Germinal center (tissue), 1 donor: Measurements from ENCODE around the gene BPI.
"Not testable (repeated sequence)": the region's sequence is repeated elsewhere in the genome, so short reads cannot be mapped to it uniquely, and the experiment has no call there.

ENCODE experiments used
- DNase-seq: peaks from one replicate; pipeline ENCODE4 v3.0.0; 2012; ENCODE audit warnings: mixed read lengths, low spot score

BPI gene

GRCh38 chr20:38304845-38305447 lies 990 bp downstream of the BPI start:
- DNase-seq = peak; percentile 27

DNA sequence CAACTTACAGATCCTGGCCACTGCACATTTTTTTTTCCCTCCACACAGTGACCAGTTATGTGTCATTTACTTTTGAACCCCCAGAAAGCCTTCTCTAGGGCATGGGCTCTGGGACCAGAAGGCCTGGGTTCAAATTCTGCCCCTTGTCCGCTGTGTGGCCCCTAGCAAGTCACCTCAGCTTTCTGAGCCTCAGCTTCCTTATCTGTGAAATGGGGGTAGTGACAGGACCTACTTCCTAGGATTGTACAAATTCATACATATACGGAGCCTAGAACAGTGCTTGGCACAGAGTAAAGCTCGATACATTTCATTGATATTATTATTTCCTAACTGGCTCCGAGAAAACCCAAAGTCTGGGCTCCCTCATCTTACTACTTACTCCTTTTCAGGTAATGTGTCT lies 1.6 kb downstream of the BPI start:
- no peak for DNase-seq

DNA sequence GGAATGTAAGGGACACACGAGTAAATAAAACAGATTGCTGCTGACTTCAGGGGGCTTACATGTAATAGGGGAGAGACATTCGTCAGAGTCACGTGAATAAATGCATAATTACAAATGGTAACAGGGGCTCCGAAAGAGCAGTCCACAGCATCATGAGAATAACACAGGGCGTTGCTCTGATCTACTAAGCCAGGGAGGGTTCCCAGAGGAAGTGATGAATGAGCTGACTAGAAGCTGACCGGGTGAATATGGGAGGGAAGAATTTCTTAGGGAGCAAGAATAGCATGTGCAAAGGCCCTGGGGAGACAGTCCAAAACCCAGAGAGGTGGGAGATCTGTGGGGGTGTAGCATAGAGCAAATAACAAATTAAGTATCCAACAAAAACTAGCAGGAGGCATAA lies 2.4 kb downstream of the BPI start:
- no peak for DNase-seq

DNA sequence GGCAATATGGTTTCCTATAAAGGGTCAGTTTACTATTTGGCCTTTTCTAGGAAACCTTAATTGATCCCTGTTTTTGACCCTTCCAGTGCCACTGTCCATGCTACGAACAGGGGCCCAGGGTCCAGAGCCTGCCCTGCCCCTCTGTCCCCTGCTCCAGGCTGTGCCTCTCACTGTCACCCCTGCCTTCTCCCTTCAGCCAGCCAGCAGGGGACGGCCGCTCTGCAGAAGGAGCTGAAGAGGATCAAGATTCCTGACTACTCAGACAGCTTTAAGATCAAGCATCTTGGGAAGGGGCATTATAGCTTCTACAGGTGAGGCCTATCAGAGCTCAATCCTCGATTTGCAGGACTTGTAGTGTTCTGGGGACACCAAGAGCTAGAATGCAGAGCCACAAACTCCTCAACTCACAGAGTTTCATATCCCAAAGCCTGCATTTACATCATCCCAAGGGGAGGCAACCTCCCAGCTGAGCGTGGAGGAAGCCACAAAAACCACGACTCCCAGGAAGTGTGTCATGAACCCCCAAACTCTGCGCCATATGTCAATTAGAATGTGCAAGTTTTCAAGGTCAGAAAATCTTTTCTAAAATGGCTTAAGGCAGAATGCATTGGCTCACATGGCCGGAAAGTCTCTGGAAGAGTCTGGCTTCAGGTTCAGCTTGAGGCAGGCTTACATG lies 3.6 kb downstream of the BPI start:
- DNase-seq = no peak

DNA sequence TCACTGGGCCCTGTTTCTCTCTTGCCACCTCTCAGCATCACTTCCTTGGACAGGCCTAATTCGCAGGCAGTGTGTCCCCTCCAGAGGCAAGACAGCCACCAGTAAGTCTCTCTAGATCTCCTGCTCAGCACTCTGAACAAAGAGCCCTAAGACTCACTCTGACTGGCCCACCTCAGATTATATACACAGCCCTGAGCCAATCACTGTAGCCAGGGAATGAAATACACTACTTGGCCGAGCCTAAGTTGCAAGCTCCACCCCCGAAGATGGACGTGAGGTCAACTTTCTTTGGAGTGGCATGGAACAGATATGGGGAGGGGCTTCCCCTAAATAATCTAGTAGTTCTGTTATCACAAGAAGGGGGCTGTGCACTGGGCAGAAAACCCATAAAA lies 4.1 kb downstream of the BPI start:
- no peak for DNase-seq

DNA sequence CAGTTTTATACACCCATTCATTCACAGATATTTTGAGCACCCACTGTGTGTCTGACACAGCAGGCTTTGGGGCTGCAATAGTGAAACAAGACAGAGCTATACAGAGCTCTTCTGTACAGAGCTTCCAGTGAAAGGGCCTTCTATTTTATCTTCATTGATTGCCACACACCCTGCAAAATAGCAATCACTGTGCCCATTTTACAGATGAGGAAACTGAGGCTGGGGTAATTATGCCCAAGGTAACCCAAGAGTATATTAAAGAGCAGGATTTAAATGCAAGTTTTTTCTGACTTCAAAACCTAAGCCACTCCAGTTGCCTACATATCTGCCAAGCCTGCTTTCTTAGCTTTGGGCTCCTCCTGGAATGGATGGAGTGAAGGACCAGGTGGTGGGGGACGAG lies 4.5 kb downstream of the BPI start:
- no peak for DNase-seq

- no peak for DNase-seq
Measured at GRCh38 chr20:38311091-38311490, 7.1 kb downstream of the BPI start.

GRCh38 chr20:38311491-38311890 lies 7.5 kb downstream of the BPI start:
- no peak for DNase-seq

- no peak for DNase-seq
Measured at GRCh38 chr20:38313676-38314075, 9.7 kb downstream of the BPI start.

- DNase-seq = not testable (repeated sequence)
Measured at GRCh38 chr20:38314350-38314749, 10.4 kb downstream of the BPI start.

GRCh38 chr20:38315290-38315966 lies 11.5 kb downstream of the BPI start:
- DNase-seq = no peak

DNA sequence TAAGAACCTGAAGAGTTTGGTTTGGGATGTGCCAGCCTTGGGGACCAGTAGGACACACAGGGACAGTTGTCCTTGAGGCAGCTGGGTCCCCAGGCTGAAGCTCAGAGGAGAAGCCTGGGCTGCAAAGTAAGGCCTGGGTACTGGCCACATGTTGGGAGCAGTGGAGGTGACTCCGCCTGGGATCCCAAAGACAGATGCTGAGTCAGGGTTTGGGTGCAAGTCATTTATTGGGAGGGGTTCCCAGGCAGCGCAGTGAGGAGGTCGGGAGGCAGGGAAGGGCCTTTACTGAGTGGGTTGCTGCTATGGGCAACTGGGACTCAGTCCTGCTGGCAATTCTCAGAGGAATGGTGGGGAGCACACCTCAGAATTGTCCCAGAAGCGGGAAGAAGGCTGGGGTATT lies 12.4 kb downstream of the BPI start:
- DNase-seq = no peak

- DNase-seq = no peak
Measured at GRCh38 chr20:38317422-38317821, 13.5 kb downstream of the BPI start.

DNA sequence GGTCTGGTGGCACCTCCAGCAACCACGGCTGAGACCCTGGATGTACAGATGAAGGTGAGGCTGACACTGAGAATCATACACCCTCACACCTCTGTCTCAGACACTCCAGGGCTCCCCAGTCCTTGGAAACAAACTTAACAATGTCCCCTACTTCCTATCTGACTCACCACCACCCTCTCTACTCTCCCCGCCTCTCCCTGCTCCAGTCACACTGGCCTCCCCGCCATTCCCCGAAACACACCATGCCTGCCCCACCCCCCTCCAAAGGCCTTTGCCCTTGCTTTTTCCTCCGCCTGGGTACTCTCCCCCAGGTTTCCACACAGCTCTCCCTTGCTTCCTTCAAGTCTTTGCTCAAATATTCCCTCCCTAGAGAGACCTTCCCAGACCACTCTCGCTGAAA lies 16.3 kb downstream of the BPI start:
- no peak for DNase-seq

DNA sequence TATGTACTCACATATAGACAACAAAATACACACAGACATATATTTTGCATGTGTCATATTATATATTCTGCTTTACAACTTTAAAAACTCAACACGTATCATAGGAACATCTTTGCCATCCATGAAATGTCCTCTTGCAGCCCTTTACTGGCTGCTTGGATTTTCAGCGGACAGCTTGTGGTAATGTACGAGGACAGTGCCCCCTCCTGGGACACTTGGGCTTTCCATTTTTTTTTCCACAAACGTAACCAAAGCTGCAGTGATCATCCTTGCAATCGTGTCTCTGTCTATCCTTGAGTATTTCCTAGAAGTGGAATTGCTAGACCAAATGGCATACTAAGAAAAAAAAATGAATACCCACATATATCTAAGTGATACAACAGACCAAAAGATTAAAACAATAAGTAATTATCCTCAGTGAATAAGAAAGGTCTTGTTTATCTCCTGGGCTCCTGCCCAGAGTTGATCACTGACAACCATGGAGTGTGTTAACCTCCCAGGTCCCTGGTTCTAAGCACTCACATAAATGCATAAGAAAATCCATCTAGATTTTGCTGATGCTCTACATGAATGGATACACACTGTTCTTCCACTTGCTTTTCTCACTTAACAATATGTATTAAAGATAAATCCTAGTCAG lies 18.1 kb downstream of the BPI start:
- no peak for DNase-seq

DNA sequence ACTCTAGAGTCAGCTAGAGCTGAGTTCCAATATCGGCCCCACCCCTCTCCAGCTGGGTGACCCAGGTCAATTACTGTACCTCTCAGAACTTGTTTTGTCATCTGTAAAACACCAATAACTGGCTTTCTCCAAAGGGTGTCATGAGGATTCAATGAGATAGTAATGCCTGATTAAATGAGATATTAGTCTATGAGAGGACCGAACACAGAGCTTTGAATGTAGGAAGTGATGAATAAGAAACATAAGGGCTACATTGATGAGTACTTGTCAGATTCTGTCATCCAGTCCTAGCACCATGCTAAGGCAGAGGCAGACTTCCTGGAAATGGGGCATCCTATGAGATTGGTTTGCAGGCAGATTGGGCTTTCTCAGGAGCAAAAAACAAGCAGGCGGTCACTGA lies 20.2 kb downstream of the BPI start:
- DNase-seq = no peak

GRCh38 chr20:38325167-38325566 lies 21.2 kb downstream of the BPI start:
- DNase-seq = no peak

- no peak for DNase-seq
Measured at GRCh38 chr20:38325905-38326304, 21.9 kb downstream of the BPI start.

DNA sequence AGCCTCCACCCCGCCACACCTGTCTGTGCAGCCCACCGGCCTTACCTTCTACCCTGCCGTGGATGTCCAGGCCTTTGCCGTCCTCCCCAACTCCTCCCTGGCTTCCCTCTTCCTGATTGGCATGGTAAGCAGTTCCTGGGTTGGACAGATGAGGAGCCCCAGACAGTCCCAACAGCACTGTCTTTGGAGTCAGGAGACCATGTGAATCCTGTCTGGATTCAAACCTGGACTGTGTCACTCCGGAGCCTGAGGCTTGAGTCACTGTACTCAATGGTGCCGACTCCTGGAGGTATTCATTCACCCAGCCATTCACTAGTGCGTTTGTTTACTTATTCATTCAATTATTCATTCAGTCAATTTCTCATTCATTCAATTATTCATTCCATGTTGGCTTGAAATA lies 22.4 kb downstream of the BPI start:
- DNase-seq = no peak

DNA sequence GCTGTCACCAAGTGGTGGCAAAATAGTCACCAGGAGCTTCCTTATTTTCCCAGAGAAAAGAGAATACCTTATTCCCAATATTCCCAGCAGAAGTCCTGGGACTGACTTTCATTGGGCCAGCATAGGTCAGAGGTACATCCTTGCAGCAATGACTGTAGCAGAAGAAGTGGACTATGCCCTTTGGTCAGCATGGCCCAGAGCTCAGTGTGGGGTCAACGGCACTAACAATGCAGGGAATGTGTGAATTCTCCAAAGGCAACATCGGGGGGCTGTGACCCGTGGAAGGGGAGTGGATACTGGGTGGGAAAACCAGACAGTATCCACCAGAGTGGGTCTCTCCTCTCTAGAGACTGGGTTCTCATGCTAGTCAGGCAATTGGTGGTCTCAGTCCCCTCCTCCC lies 26.7 kb downstream of the BPI start:
- DNase-seq = no peak

- no peak for DNase-seq
Measured at GRCh38 chr20:38331245-38331644, 27.3 kb downstream of the BPI start.

DNA sequence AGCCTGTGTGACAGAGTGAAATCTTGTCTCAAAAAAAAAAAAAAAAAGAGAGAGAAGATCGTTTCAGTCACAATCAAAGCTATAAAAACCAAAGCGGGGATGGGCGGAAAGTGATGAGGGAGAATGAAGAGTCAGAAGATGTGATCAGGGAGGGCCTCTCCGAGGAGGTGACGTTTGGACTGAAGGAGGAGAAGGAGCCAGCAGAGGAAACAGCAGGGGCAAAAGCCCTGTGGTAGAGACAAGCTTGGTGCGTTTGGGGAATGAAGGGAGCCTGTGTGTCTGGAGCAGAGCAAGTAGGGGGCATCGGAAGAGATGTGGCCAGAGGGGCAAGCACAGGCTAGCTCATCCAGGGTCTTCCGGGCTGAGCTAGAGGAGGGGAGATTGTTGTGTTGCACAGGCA lies 27.9 kb downstream of the BPI start:
- DNase-seq = no peak

DNA sequence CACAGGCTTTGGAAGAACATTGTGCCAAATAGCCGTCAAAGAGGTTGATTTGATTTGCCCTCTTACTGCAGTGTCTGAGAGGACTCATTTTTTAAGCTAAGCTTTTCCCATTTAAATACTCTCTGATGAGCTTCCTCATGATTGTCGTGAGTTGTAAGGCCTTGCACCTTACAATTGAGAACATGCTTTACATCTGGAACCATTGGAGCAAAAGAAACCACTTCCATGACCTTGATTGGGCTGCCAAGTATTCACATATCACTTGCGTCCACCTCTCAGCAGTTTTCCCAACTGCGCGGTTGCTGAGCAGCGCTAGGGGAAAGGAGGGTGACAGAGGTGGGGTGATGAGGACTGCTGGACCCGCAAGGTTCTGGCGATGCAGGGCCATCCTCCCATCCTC lies 30.1 kb downstream of the BPI start:
- no peak for DNase-seq
